Naive thymus-derived CD4-positive, alpha-beta T cell (primary cell): ENCODE measurements around the gene FGG. TPM values are rescaled to one million over a fixed set of nuclear protein-coding genes. Genes with fewer than 3 reads are reported as not detected.

ENCODE experiments used
- ATAC-seq: fragments of 150-1000 bp; cut with Tn5 transposase; 2 replicates; pipeline ENCODE4 v1.10.0; 2021; ENCODE audit warnings: mild to moderate bottlenecking, moderate library complexity
- CTCF ChIA-PET: fragments of 350-600 bp; sonication (Branson Sonifier 250); formaldehyde crosslinking; loops from one replicate; lab custom pipeline; 2021; ENCODE audit warnings: antibody characterized with exemption; lab: Charles Lee
- POLR2A ChIA-PET: fragments of 350-600 bp; sonication (Branson Sonifier 250); formaldehyde crosslinking; loops from one replicate; lab custom pipeline; 2021; ENCODE audit warnings: antibody characterized with exemption, inconsistent platforms; lab: Charles Lee
- DNase-seq, 9 donors: peaks; one replicate each; pipeline versions ENCODE4 v3.0.0 to v3.0.0-alpha.2; 2020 to 2022; ENCODE audit warnings: mixed read lengths in 1 of 9
- H3K27ac ChIP-seq: one replicate; pipeline ENCODE4 v1.7.0; 2013; ENCODE audit warnings: mild to moderate bottlenecking, low read depth, low read length, moderate library complexity
- H3K27me3 ChIP-seq, 2 donors: one replicate each; pipeline ENCODE4 v1.7.0; 2013; ENCODE audit warnings: low read length in 2 of 2, mild to moderate bottlenecking in 2 of 2, moderate library complexity in 2 of 2; ENCODE audit not compliant: control insufficient read depth in 2 of 2, insufficient read depth in 2 of 2
- H3K36me3 ChIP-seq, 3 experiments: 1 replicate in 2 of 3; 2 replicates in 1 of 3; pipeline ENCODE4 v1.7.0; 2013; ENCODE audit warnings: low read length in 3 of 3, mild to moderate bottlenecking in 3 of 3, moderate library complexity in 1 of 3; ENCODE audit not compliant: insufficient read depth in 3 of 3, control insufficient read depth in 2 of 3
- H3K4me1 ChIP-seq, 2 donors: one replicate each; pipeline ENCODE4 v1.7.0; 2013; ENCODE audit warnings: low read length in 2 of 2, mild to moderate bottlenecking in 2 of 2, moderate library complexity in 1 of 2; ENCODE audit not compliant: control insufficient read depth in 2 of 2, insufficient read depth in 2 of 2
- H3K4me3 ChIP-seq: 2 replicates; pipeline ENCODE4 v1.7.0; 2013; ENCODE audit warnings: mild to moderate bottlenecking, low read length
- H3K9me3 ChIP-seq, 3 experiments: 1 replicate in 2 of 3; 2 replicates in 1 of 3; pipeline ENCODE4 v1.7.0; 2013; ENCODE audit warnings: low read length in 3 of 3; ENCODE audit not compliant: control insufficient read depth in 2 of 3
- H3K27ac Mint-ChIP-seq, 9 donors: one replicate each; pipeline ENCODE4 v1.8.0; 2020 to 2022; ENCODE audit warnings: mixed read lengths in 9 of 9, mild to moderate bottlenecking in 8 of 9, moderate library complexity in 5 of 9, inconsistent platforms in 2 of 9
- H3K27me3 Mint-ChIP-seq, 5 donors: one replicate each; pipeline ENCODE4 v1.8.0; 2021 to 2022; ENCODE audit warnings: mixed read lengths in 5 of 5, mild to moderate bottlenecking in 1 of 5
- H3K36me3 Mint-ChIP-seq, 5 donors: one replicate each; pipeline ENCODE4 v1.8.0; 2020 to 2022; ENCODE audit warnings: mixed read lengths in 5 of 5, mild to moderate bottlenecking in 3 of 5, inconsistent platforms in 1 of 5
- H3K4me1 Mint-ChIP-seq, 7 donors: one replicate each; pipeline ENCODE4 v1.8.0; 2020 to 2022; ENCODE audit warnings: mixed read lengths in 7 of 7, mild to moderate bottlenecking in 3 of 7, inconsistent platforms in 1 of 7
- H3K4me3 Mint-ChIP-seq, 10 donors: one replicate each; pipeline ENCODE4 v1.8.0; 2020 to 2022; ENCODE audit warnings: mild to moderate bottlenecking in 10 of 10, mixed read lengths in 10 of 10, moderate library complexity in 6 of 10, inconsistent platforms in 2 of 10
- H3K9me3 Mint-ChIP-seq, 11 donors: one replicate each; pipeline ENCODE4 v1.8.0; 2020 to 2022; ENCODE audit warnings: mixed read lengths in 11 of 11, mild to moderate bottlenecking in 4 of 11, inconsistent platforms in 1 of 11, moderate library complexity in 1 of 11
- intact Hi-C, 2 donors: fragments of 100-400 bp; cut with micrococcal nuclease; formaldehyde crosslinking; loops; one replicate each; pipeline ENCODE4 v1.15.1; 2023
- polyA plus RNA-seq, 2 donors: library from polyadenylated mRNA; unstranded; fragments of 300-500 nt; fragmentation: Illumina TruSeq; gene quantifications; one replicate each; pipeline ENCODE4 v1.2.3, GENCODE V29; 2021
- total RNA-seq, 6 experiments: library from RNA in 5 of 6; stranded (reverse) in 5 of 6; gene quantifications; 1 replicate in 5 of 6; 2 replicates in 1 of 6; pipeline ENCODE4 v1.2.3 and lab custom pipeline; 2021 to 2026

The FGG gene
- total and polyA plus RNA-seq, 7 experiments from 2014 or later, result not detected

- Histone ChIP-seq H3K27ac (no peak overlapping the region), H3K4me3 (no peak overlapping the region), H3K36me3 (no peaks in the 10 kb centered on the region), H3K27me3 (peaks cover 0 to 4% of the 10 kb centered on the region in 2 donors), H3K4me1 (no peaks in the 10 kb centered on the region), H3K9me3 (no peaks in the 10 kb centered on the region)
- ChIA-PET CTCF (interaction anchor here (0.6 to 2.8 kb wide), 7 partner anchors 9 to 73 kb away, joined by 3 to 24 read pairs (median 3); partner anchors contain the start of genes FGG and PLRG1), POLR2A (no interaction called here)
- intact Hi-C loops, result loop anchor here in 1 of 2 donors (5.0 kb wide), 2 partner anchors 291 to 836 kb away; partner anchors contain the start of gene SFRP2
- no peak for ATAC-seq
- Mint-ChIP-seq H3K4me1 (peaks cover 0 to 7% (median 5%) of the 10 kb centered on the region in 7 donors), H3K4me3 (no peak overlapping the region), H3K9me3 (no peaks in the 10 kb centered on the region), H3K27me3 (peaks cover 7 to 33% (median 10%) of the 10 kb centered on the region in 5 donors), H3K36me3 (no peaks in the 10 kb centered on the region), H3K27ac (no peak overlapping the region)
- DNase-seq, result no peak
Measured at GRCh38 chr4:154623436-154623835, 11.0 kb upstream of the FGG start.

GRCh38 chr4:154622598-154622997 is 10.1 kb upstream of the FGG start:
- POLR2A ChIA-PET, result no interaction called here
- ATAC-seq, result peak; percentile 63

GRCh38 chr4:154620111-154620510 is 7.7 kb upstream of the FGG start:
- intact Hi-C loops, result loop anchor here in 1 of 2 donors (5.0 kb wide), 2 partner anchors 288 to 833 kb away; partner anchors contain the start of gene SFRP2
- peaks cover 0 to 18% (median 5%) of the 10 kb centered on the region in 7 donors for H3K4me1 Mint-ChIP-seq
- Histone ChIP-seq H3K4me3 (no peak overlapping the region), H3K36me3 (no peaks in the 10 kb centered on the region), H3K27me3 (no peaks in the 10 kb centered on the region), H3K27ac (no peak overlapping the region), H3K9me3 (no peaks in the 10 kb centered on the region), H3K4me1 (no peaks in the 10 kb centered on the region)
- no peak overlapping the region for H3K27ac Mint-ChIP-seq
- ATAC-seq (no peak), DNase-seq (no peak)
- peaks cover 0 to 22% (median 3%) of the 10 kb centered on the region in 5 donors for H3K27me3 Mint-ChIP-seq
- POLR2A ChIA-PET, result no interaction called here
- H3K9me3 Mint-ChIP-seq, result peaks cover 0 to 5% (median 0%) of the 10 kb centered on the region in 11 donors
- H3K4me3 Mint-ChIP-seq, result no peak overlapping the region
- CTCF ChIA-PET, result interaction anchor here (1.1 kb wide), 1 partner anchor 68 kb away, joined by 5 read pairs; no protein-coding TSS in a partner anchor
- peaks cover 0 to 7% (median 0%) of the 10 kb centered on the region in 5 donors for H3K36me3 Mint-ChIP-seq

More at GRCh38 chr4:154622598-154622997, 10.1 kb upstream of the FGG start:
- CTCF ChIA-PET, result interaction anchor here (0.9 to 2.8 kb wide), 4 partner anchors 10 to 72 kb away, joined by 3 to 24 read pairs (median 4); partner anchors contain the start of genes FGG and PLRG1
- Mint-ChIP-seq H3K27ac (no peak overlapping the region), H3K4me1 (peaks cover 0 to 7% (median 5%) of the 10 kb centered on the region in 7 donors), H3K4me3 (no peak overlapping the region), H3K9me3 (no peaks in the 10 kb centered on the region), H3K36me3 (no peaks in the 10 kb centered on the region), H3K27me3 (peaks cover 7 to 33% (median 10%) of the 10 kb centered on the region in 5 donors)
- no peaks in the 10 kb centered on the region for H3K4me1 ChIP-seq
- no peak overlapping the region for H3K4me3 ChIP-seq
- H3K27me3 ChIP-seq, result peaks cover 0 to 4% of the 10 kb centered on the region in 2 donors
- no peaks in the 10 kb centered on the region for H3K36me3 ChIP-seq
- no peaks in the 10 kb centered on the region for H3K9me3 ChIP-seq
- intact Hi-C loops, result loop anchor here (1.0 to 5.0 kb wide), 4 partner anchors 63 to 835 kb away; partner anchors contain the start of gene SFRP2 (in 1 of the 2)
- peak in 6 of 9 donors; percentile 19 to 44 (median 32) for DNase-seq
- H3K27ac ChIP-seq, result no peak overlapping the region

GRCh38 chr4:154618708-154619315 is 6.4 kb upstream of the FGG start:
- Mint-ChIP-seq H3K36me3 (peaks cover 0 to 7% (median 0%) of the 10 kb centered on the region in 5 donors), H3K4me1 (peaks cover 0 to 18% (median 5%) of the 10 kb centered on the region in 7 donors), H3K27me3 (peaks cover 0 to 23% (median 4%) of the 10 kb centered on the region in 5 donors), H3K27ac (peak overlapping the region in 1 of 9 donors; percentile 21), H3K4me3 (no peak overlapping the region), H3K9me3 (peaks cover 0 to 5% (median 0%) of the 10 kb centered on the region in 11 donors)
- Histone ChIP-seq H3K4me3 (no peak overlapping the region), H3K4me1 (no peaks in the 10 kb centered on the region), H3K27me3 (no peaks in the 10 kb centered on the region), H3K36me3 (no peaks in the 10 kb centered on the region), H3K9me3 (no peaks in the 10 kb centered on the region), H3K27ac (no peak overlapping the region)
- CTCF ChIA-PET, result interaction anchor here (0.7 to 1.7 kb wide), 5 partner anchors 13 to 69 kb away, joined by 3 to 13 read pairs (median 3); partner anchors contain the start of gene PLRG1
- ATAC-seq (peak; percentile 76), DNase-seq (peak in 7 of 9 donors; percentile 25 to 51 (median 39))
- POLR2A ChIA-PET, result interaction anchor here (1.0 kb wide), 1 partner anchor 69 kb away, joined by 4 read pairs; the partner anchor contains the start of gene PLRG1
- intact Hi-C loops, result loop anchor here (1.0 to 2.0 kb wide), 4 partner anchors 7 to 288 kb away; no protein-coding TSS in a partner anchor

GRCh38 chr4:154617820-154618317 is 5.4 kb upstream of the FGG start:
- Histone ChIP-seq H3K36me3 (no peaks in the 10 kb centered on the region), H3K9me3 (no peaks in the 10 kb centered on the region), H3K27me3 (no peaks in the 10 kb centered on the region), H3K4me1 (no peaks in the 10 kb centered on the region), H3K4me3 (no peak overlapping the region), H3K27ac (no peak overlapping the region)
- H3K27me3 Mint-ChIP-seq, result peaks cover 0 to 26% (median 10%) of the 10 kb centered on the region in 5 donors
- no peak for ATAC-seq
- CTCF ChIA-PET, result interaction anchor here (1.3 to 1.7 kb wide), 2 partner anchors 66 to 68 kb away, joined by 4 to 13 read pairs; partner anchors contain the start of gene PLRG1
- H3K4me3 Mint-ChIP-seq, result no peak overlapping the region
- H3K4me1 Mint-ChIP-seq, result peaks cover 0 to 18% (median 5%) of the 10 kb centered on the region in 7 donors
- H3K9me3 Mint-ChIP-seq, result peaks cover 0 to 5% (median 0%) of the 10 kb centered on the region in 11 donors
- POLR2A ChIA-PET, result no interaction called here
- intact Hi-C loops, result loop anchor here (1.0 to 2.0 kb wide), 4 partner anchors 8 to 287 kb away; no protein-coding TSS in a partner anchor
- no peak for DNase-seq
- H3K27ac Mint-ChIP-seq, result no peak overlapping the region
- peaks cover 0 to 7% (median 0%) of the 10 kb centered on the region in 5 donors for H3K36me3 Mint-ChIP-seq

- H3K4me3 ChIP-seq, result no peak overlapping the region
- ChIA-PET POLR2A (no interaction called here), CTCF (interaction anchor here (1.2 kb wide), 1 partner anchor 57 kb away, joined by 3 read pairs; no protein-coding TSS in a partner anchor)
- DNase-seq, result no peak
- peaks cover 0 to 7% (median 0%) of the 10 kb centered on the region in 5 donors for H3K36me3 Mint-ChIP-seq
- H3K4me3 Mint-ChIP-seq, result peak overlapping the region in 4 of 10 donors; percentile 6 to 43 (median 16)
- intact Hi-C loops, result no loop called here
- no peaks in the 10 kb centered on the region for H3K27me3 ChIP-seq
- no peaks in the 10 kb centered on the region for H3K9me3 ChIP-seq
- peak overlapping the region in 1 of 9 donors; percentile 84 for H3K27ac Mint-ChIP-seq
- no peak overlapping the region for H3K27ac ChIP-seq
- H3K4me1 Mint-ChIP-seq, result peaks cover 0 to 18% (median 5%) of the 10 kb centered on the region in 7 donors
- H3K4me1 ChIP-seq, result no peaks in the 10 kb centered on the region
- H3K9me3 Mint-ChIP-seq, result peaks cover 0 to 5% (median 0%) of the 10 kb centered on the region in 11 donors
- no peak for ATAC-seq
- H3K36me3 ChIP-seq, result no peaks in the 10 kb centered on the region
- H3K27me3 Mint-ChIP-seq, result peaks cover 2 to 33% (median 10%) of the 10 kb centered on the region in 5 donors
Measured at GRCh38 chr4:154616731-154617130, 4.3 kb upstream of the FGG start.
